Activated CD8-positive, alpha-beta memory T cell treated with anti-CD3 and anti-CD28 coated beads, Interleukin-2, amount 50 U/mL, for 4 hours (primary cell): ENCODE measurements around the gene KCNJ14.
A peak's percentile ranks its signal among the peaks of the same experiment; 100 is the strongest.

Source experiments
- DNase-seq: peaks from one replicate; pipeline ENCODE4 v3.0.0-alpha.2; 2020

Gene KCNJ14

GRCh38 chr19:48490981-48491792 is 35.8 kb downstream of the KCNJ14 start:
- DNase-seq = peak; percentile 62

DNA sequence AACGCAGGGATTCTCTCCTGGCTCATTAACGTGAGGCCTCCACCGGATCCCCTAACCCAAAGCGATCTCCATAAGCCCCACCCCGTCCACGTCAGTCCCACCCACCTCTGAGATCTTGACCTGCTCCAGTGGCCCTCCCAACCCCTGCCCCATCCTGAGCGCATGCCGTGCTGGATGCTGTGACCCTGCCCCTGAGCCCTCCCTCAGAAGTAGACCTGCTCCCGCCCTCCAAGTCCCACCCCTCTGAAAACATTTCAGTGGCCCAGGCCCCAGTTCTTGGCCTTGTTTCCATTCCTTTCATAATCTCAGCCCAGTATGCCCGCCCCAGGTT is 36.4 kb downstream of the KCNJ14 start:
- DNase-seq = no peak

- DNase-seq = peak; percentile 78
These were observed 37.7 kb downstream of the KCNJ14 start for GRCh38 chr19:48492925-48493717.

GRCh38 chr19:48493718-48494401 is 38.5 kb downstream of the KCNJ14 start:
- no peak for DNase-seq

DNA sequence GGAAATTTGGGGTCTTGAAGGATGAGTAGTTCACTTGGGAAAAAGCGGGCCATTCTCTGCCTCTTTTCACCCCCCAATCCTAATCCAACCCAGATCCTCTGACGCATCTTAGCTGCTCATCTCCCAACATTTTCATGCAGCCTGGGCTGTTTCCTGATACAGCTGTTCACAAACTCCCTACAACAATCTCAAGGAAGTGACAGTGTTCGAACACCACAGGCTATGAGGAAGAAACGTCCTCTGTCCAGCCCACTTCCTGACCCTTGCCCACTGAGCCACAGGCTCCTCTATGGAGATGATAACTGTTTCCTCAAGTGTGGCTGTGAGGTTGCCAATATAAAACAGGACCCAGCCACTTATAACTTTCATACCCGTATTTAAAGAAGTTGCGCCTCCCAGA is 40.0 kb downstream of the KCNJ14 start:
- no peak for DNase-seq

DNA sequence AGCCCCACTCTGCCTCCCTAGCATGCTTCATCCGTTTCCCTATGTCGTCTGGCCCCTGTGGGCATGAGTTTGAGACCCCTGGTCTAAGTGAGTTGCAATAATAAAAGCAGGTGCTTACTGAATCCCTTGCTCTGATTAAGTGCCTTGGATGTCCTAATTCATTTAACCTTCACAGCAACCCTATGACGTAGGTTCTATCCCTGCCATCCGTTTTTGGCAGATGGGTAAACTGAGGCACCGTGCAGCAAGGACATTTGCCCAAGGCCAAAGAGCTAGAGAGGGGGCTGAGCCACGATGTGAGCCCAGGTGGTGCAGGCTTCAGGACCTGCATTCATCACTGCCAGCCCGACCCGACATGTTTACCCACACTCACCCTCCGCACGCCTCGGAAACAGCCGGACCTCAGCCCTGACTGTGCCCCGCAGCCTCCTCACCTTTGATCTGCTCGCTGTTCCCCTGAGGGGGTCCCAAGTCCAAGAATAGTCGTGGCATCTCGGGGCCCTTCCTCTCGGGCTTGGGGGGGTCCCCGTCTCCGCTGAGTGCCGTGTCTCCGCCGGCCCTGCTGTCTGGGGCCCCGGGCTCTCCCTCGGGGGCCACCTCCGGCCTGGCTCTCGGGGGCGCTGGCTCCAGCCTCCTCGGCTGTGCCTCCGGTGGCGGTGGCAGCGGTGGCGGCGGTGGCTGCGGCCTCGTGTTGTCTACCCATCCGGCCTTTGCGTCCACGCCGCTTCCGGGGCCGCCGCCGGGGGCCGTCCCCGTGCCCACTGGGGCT is 41.8 kb downstream of the KCNJ14 start:
- no peak for DNase-seq

DNA sequence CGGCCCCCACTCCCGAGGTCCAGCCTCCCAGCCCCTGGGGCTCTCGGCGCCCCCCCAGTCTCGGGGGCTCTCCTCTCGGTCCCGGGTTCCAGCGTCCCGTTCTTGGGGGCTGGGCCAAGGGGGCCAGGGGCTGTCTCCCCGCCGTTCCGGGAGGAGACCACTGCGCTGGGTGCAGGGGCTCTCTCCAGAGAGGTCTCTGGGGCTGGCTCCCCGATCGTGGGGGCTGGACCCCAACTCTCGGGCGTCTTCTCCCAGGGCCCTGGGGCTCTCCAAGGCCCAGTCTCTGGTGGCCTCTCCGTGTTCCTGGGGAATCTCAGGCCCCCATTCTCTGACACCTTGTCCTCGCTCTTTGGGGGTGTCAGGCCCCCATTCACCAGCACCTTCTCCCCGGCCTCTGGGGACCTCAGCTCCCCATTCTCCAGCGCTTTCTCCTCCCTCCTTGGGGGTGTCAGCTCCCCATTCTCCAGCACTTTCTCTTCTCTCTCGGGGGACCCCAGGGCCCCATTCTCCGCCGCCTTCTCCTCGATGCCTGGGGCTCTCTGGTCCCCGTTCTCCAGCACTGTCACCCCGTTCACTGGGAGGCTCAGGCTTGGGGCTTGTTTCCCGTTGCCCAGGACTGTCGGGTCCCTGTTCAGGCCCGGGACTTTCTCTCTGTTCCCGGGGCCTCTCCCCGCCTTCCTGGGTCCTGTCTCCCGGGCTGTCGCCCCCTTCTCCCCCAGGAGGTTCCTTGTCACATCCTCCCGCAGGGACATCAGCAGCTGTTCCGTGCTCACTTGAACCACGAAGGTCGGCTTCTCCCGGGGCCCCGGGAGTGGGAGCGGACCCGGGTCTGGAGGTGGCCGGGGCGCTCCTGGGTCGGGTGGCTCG is 42.6 kb downstream of the KCNJ14 start:
- DNase-seq = no peak

- DNase-seq = no peak
These were observed 43.4 kb downstream of the KCNJ14 start for GRCh38 chr19:48498595-48499311.

- DNase-seq = no peak
These were observed 44.1 kb downstream of the KCNJ14 start for GRCh38 chr19:48499316-48500090.

- DNase-seq = no peak
These were observed 45.6 kb downstream of the KCNJ14 start for GRCh38 chr19:48500830-48501493.

GRCh38 chr19:48501494-48502349 is 46.3 kb downstream of the KCNJ14 start:
- DNase-seq = no peak

DNA sequence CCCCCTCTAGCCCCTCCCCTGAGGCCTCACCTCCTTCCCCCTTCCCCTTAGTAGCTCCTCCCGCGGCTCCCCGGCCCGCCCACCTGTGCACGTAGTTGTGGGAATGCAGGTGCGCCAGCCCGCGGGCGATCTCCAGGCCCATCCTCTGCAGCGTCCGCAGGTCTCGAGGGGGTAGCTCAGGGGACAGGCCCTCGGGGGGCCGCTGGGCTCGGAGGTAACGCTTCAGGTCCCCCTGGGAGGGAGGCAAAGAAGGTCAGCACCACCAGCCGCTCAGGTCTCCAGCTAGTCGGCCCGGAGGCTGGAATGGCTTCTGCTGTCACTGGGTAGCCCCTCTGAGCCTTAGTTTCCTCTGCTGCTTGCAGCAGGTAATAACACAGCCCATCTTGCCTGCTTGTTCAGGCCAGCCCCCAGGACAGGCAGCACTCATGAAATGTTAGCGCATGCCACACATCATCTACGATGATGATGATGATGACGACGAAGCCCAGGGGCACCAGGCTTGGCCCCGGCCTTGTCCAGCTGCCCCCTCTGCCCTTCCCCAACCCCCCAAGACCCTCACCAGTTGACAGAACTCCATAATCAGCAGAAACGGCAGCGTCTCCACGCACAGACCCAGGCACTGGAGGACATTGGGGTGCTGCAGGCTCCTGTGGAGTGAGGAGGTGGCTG is 47.1 kb downstream of the KCNJ14 start:
- peak; percentile 68 for DNase-seq

DNA sequence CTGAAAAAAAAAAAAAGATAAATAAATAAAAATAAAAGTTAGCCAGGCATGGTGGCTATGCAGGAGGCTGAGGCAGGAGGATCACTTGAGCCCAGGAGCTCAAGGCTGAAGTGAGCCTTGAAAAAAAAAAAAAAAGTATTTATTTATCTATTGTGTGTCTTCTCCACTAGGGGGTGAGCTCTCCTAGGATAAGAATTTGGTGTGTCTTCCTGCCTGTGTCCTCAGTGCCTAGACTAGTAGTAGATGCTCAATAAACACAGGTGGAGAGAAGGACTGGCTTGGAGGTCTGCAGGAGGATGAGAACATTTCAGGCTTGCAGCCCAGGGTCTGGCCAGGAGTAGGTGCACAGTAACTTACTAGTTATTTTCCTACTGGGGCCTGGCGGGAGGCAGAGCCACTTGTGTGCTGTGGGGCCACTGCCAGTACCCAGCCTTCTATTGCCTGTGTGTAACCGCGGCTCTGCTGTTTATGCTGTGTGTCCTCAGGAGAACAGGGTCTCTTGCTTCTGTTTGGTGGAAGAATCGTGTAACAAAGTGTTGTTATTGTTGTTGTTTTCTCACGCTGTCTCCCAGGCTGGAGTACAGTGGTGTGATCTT is 50.9 kb downstream of the KCNJ14 start:
- DNase-seq = no peak

- no peak for DNase-seq
These were observed 52.6 kb downstream of the KCNJ14 start for GRCh38 chr19:48507911-48508439.

- DNase-seq = no peak
These were observed 53.5 kb downstream of the KCNJ14 start for GRCh38 chr19:48508729-48509411.

- DNase-seq = no peak
These were observed 54.3 kb downstream of the KCNJ14 start for GRCh38 chr19:48509467-48510194.
